ENCODE data around the gene RAD51AP1.

GRCh38 chr12:4557586-4557985 is 18.9 kb downstream of the RAD51AP1 start:
- TF ChIP-seq CBX5 (IDR thresholded peaks at IDR 0.05; ENCODE audit: low read depth, low read length) (no peak), CTCF (IDR thresholded peaks at IDR 0.05; ENCODE audit: control extremely low read depth in 1 of 3, insufficient read depth in 1 of 3, low read depth in 1 of 3, low read length in 3 of 3) (no peak), KDM1A (IDR thresholded peaks at IDR 0.05; ENCODE audit: borderline replicate concordance, low read length) (no peak)
